ENCODE data around the gene PTPRG. TPM values are rescaled to one million over a fixed set of nuclear protein-coding genes. Genes with fewer than 3 reads are reported as not detected.

PTPRG gene
- total and polyA plus RNA-seq, 2 of the 13 experiments (the other 11 are each of a cell fraction or from before 2014, with no cell fraction given) = 8.0 to 25.3 TPM

GRCh38 chr3:61990327-61991027 is 429.1 kb downstream of the PTPRG start:
- Histone ChIP-seq H3K36me3 (replicated peaks in 1 of 2; ENCODE audit: control insufficient read depth in 1 of 2, insufficient read depth in 2 of 2, low read length in 2 of 2) (0 out of 5 replicates have a peak, but pooled peaks cover 1 to 5% of the 10 kb centered on the region in 2 experiments), H3K9ac (ENCODE audit: insufficient read depth, low read depth, low read length) (no peak overlapping the region), H3K27ac (ENCODE audit: extremely low read length, insufficient read depth, low read length) (no peak overlapping the region), H3K4me2 (ENCODE audit: low read depth, low read length) (no peak overlapping the region), H3K79me2 (ENCODE audit: insufficient read depth, low read length) (no peaks in the 10 kb centered on the region), H3K4me1 (ENCODE audit: insufficient read depth, low read length) (no peaks in the 10 kb centered on the region), H2AFZ (ENCODE audit: low read length) (no peak overlapping the region), H3K9me3 (ENCODE audit: low read length) (no peaks in the 10 kb centered on the region), H4K20me1 (ENCODE audit: insufficient read depth, low read length) (no peaks in the 10 kb centered on the region), H3K27me3 (ENCODE audit: control insufficient read depth in 1 of 2, insufficient read depth in 2 of 2, low read length in 2 of 2) (no peaks in the 10 kb centered on the region; a peak in 1 of 5 replicates), H3K4me3 (replicated peaks in 1 of 3; ENCODE audit: insufficient read depth in 1 of 3, low read depth in 2 of 3, low read length in 3 of 3) (no peak overlapping the region)
- in situ Hi-C loops (cut with HindIII; ENCODE audit: extremely low pct_ligation_motif_present, low pct_unique_long_range_greater_than_20kb) = no loop called here
- DNase-seq (ENCODE audit: low spot score) = no peak
- no peak for FAIRE-seq
- ChIA-PET CTCF (ENCODE audit: low intra/inter-chr PET ratio, low total read pairs) (no interaction called here), POLR2A (no interaction called here)
- WGBS (ENCODE audit: low lambda C conversion rate) = 98% methylated on average over 4 of the region's 4 CpGs
- intact Hi-C loops (cut with micrococcal nuclease; ENCODE audit: unreplicated experiment) = no loop called here
- TF ChIP-seq ZMAT5 (CRISPR knock-in tag; IDR thresholded peaks at IDR 0.05; ENCODE audit: borderline replicate concordance, low read depth) (no peak), ZFP1 (CRISPR knock-in tag; IDR thresholded peaks at IDR 0.05) (no peak), FOXP1 (IDR thresholded peaks at IDR 0.05) (no peak), FOXP1 (CRISPR knock-in tag; IDR thresholded peaks at IDR 0.05) (no peak), SAP130 (CRISPR knock-in tag; IDR thresholded peaks at IDR 0.05; ENCODE audit: low read depth) (no peak), ZNF232 (CRISPR knock-in tag; IDR thresholded peaks at IDR 0.05; ENCODE audit: borderline replicate concordance) (no peak), ZNF260 (CRISPR knock-in tag; IDR thresholded peaks at IDR 0.05; ENCODE audit: borderline replicate concordance, low read depth) (no peak)
- no peak for ATAC-seq
- BruUV-seq (replicated peaks) = no TSS peak

- in situ Hi-C loops (cut with HindIII; ENCODE audit: extremely low pct_ligation_motif_present, low pct_unique_long_range_greater_than_20kb) = no loop called here
- 97% methylated on average over 8 of the region's 8 CpGs for WGBS (ENCODE audit: low lambda C conversion rate)
- H3K27me3 ChIP-seq (ENCODE audit: control insufficient read depth in 1 of 2, insufficient read depth in 2 of 2, low read length in 2 of 2) = no peaks in the 10 kb centered on the region; a peak in 1 of 5 replicates
- no peak overlapping the region for H3K4me3 ChIP-seq (replicated peaks in 1 of 3; ENCODE audit: insufficient read depth in 1 of 3, low read depth in 2 of 3, low read length in 3 of 3)
- H3K4me2 ChIP-seq (ENCODE audit: low read depth, low read length) = no peak overlapping the region
- H4K20me1 ChIP-seq (ENCODE audit: insufficient read depth, low read length) = no peaks in the 10 kb centered on the region
- no peaks in the 10 kb centered on the region for H3K9me3 ChIP-seq (ENCODE audit: low read length)
- H3K9ac ChIP-seq (ENCODE audit: insufficient read depth, low read depth, low read length) = no peak overlapping the region
- 0 out of 5 replicates have a peak, but pooled peaks cover 1 to 5% of the 10 kb centered on the region in 2 experiments for H3K36me3 ChIP-seq (replicated peaks in 1 of 2; ENCODE audit: control insufficient read depth in 1 of 2, insufficient read depth in 2 of 2, low read length in 2 of 2)
- H3K4me1 ChIP-seq (ENCODE audit: insufficient read depth, low read length) = no peaks in the 10 kb centered on the region
- DNase-seq (ENCODE audit: low spot score) (no peak), FAIRE-seq (no peak), ATAC-seq (no peak)
- intact Hi-C loops (cut with micrococcal nuclease; ENCODE audit: unreplicated experiment) = no loop called here
- CTCF ChIA-PET (ENCODE audit: low intra/inter-chr PET ratio, low total read pairs) = no interaction called here
- no peaks in the 10 kb centered on the region for H3K79me2 ChIP-seq (ENCODE audit: insufficient read depth, low read length)
- H3K27ac ChIP-seq (ENCODE audit: extremely low read length, insufficient read depth, low read length) = no peak overlapping the region
- POLR2A ChIA-PET = no interaction called here
- no TSS peak for BruUV-seq (replicated peaks)
- H2AFZ ChIP-seq (ENCODE audit: low read length) = no peak overlapping the region
- no peak for TF ChIP-seq ZKSCAN8 (CRISPR knock-in tag; IDR thresholded peaks at IDR 0.05; ENCODE audit: borderline replicate concordance)
- no peak for TF ChIP-seq BORCS8-MEF2B (CRISPR knock-in tag; IDR thresholded peaks at IDR 0.05)
- TF ChIP-seq YY1 (IDR thresholded peaks at IDR 0.05; ENCODE audit: insufficient read depth, insufficient replicate concordance, low read depth, low read length) = no peak
- no peak for TF ChIP-seq RNF219 (CRISPR knock-in tag; IDR thresholded peaks at IDR 0.05)
- no peak for TF ChIP-seq ZNF782 (CRISPR knock-in tag; IDR thresholded peaks at IDR 0.05; ENCODE audit: borderline replicate concordance)
Observed at GRCh38 chr3:61991706-61992105, 430.3 kb downstream of the PTPRG start.

Data from HepG2 (cell line).